Ovary (tissue), 3 donors: Measurements from ENCODE around the gene MEF2D.

ENCODE experiments used
- CTCF ChIP-seq, 3 donors: fragments of 450-650 bp in 2 of 3; fragments of 200-600 bp in 1 of 3; IDR thresholded peaks; one replicate each; pipeline versions ENCODE4 v1.5.1 to v1.8.0; 2016 to 2022; ENCODE audit warnings: antibody characterized with exemption in 3 of 3, mild to moderate bottlenecking in 1 of 3
- EP300 ChIP-seq: sonication (generic); formaldehyde crosslinking; IDR thresholded peaks from one replicate; pipeline ENCODE4 v1.6.1; 2017; ENCODE audit warnings: antibody characterized with exemption
- POLR2A ChIP-seq: fragments of 450-650 bp; IDR thresholded peaks from one replicate; pipeline ENCODE4 v1.6.1; 2017; ENCODE audit warnings: antibody characterized with exemption, mild to moderate bottlenecking, moderate library complexity
- donor health status: DM: no; HTN: no; CAD: no.

DNA sequence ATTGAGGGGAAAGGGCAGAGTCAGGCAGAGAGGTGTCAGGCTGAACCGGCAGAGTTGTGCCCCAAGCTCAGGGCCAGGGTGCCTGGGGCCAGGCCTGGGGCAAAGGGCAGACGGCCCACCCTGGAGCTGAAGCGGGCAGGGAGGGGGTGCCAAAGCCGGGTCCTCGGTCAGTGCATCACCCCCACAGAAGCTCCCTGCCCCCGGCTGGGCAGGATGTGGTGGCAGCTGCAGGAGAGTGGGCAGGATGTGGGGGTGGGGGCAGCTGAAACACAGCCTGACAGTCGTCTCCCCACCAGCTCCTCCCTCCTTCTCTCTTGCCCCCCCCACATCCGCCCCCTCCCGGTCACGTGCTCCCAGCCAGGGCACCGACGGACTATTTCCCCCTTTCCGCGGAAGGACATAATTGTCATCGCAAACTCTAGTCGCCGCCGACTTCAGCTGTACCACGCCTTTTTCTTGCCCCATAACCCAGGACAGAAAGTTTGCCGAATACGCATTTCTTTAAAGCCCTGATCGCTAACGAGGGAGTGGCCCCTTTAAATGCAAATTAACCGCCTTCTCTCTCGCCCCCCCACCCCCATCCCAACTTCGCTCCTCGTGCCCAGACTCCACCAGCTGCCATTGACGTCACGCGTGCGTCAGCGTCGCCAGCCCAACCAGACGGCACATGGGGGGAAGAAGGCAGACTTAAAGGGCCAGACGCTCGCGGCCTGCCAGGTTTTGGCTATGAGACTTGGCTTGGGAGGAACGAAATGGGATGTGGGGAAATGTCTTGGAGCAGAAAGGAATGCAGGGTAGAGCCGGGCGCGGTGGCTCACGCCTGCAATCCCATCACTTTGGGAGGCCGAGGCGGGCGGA, 4.5 kb upstream of the MEF2D start:
- TF ChIP-seq POLR2A (peak; percentile 45), CTCF (IDR thresholded peaks at IDR 0.05) (peak in 1 of 3 donors; percentile 23), EP300 (peak; percentile 95)
